Vagina (tissue), 2 donors: ENCODE data around the gene ATG16L1. TPM values are rescaled to one million over a fixed set of nuclear protein-coding genes. Genes with fewer than 3 reads are reported as not detected.

Experiments
- DNase-seq, 2 donors: peaks; one replicate each; pipeline ENCODE4 v3.0.0-alpha.2; 2017; ENCODE audit errors: extremely low spot score in 2 of 2
- H3K27ac ChIP-seq: fragments of 200-600 bp; sonication (generic); one replicate; pipeline ENCODE4 v1.5.1; 2019
- H3K27me3 ChIP-seq: fragments of 200-600 bp; sonication (generic); one replicate; pipeline ENCODE4 v1.5.1; 2019
- H3K36me3 ChIP-seq, 2 donors: fragments of 200-600 bp; sonication (generic); one replicate each; pipeline ENCODE4 v1.5.1; 2017 to 2019
- H3K4me1 ChIP-seq: fragments of 200-600 bp; sonication (generic); one replicate; pipeline ENCODE4 v1.5.1; 2019
- H3K4me3 ChIP-seq, 2 donors: fragments of 200-600 bp; sonication (generic); 1 replicate in 1 of 2; 2 replicates in 1 of 2; pipeline ENCODE4 v1.5.1; 2016 to 2019
- H3K9me3 ChIP-seq: fragments of 200-600 bp; sonication (generic); one replicate; pipeline ENCODE4 v1.5.1; 2019
- CTCF ChIP-seq, 3 experiments: fragments of 450-650 bp in 2 of 3; fragments of 200-600 bp in 1 of 3; sonication (generic) in 1 of 3; IDR thresholded peaks; one replicate each; pipeline ENCODE4 v1.5.1; 2017 to 2019; ENCODE audit warnings: antibody characterized with exemption in 3 of 3, mild to moderate bottlenecking in 2 of 3, moderate library complexity in 2 of 3
- POLR2A ChIP-seq, 2 donors: fragments of 450-650 bp; IDR thresholded peaks; one replicate each; pipeline ENCODE4 v1.6.1; 2017; ENCODE audit warnings: antibody characterized with exemption in 2 of 2, mild to moderate bottlenecking in 2 of 2, moderate library complexity in 2 of 2
- POLR2AphosphoS5 ChIP-seq, 2 donors: sonication (generic); formaldehyde crosslinking; IDR thresholded peaks; one replicate each; pipeline ENCODE4 v1.9.0; 2017; ENCODE audit warnings: antibody characterized with exemption in 2 of 2, mild to moderate bottlenecking in 2 of 2, low read depth in 1 of 2; ENCODE audit not compliant: insufficient read depth in 1 of 2
- intact Hi-C: fragments of 100-400 bp; cut with DNase I; formaldehyde crosslinking; loops from one replicate; pipeline ENCODE4 v1.15.1; 2023
- total RNA-seq: library from RNA; depleted of rRNA; stranded (reverse); fragments of >200 nt; gene quantifications from one replicate; pipeline ENCODE4 v1.2.3, GENCODE V29; 2016

ATG16L1 gene
- total RNA-seq, 1 donor from 2014 or later: 29.2 TPM

GRCh38 chr2:233208382-233209116, 42.9 kb upstream of the ATG16L1 start:
- no peaks in the 10 kb centered on the region for H3K36me3 ChIP-seq
- no peaks in the 10 kb centered on the region for H3K9me3 ChIP-seq
- H3K4me1 ChIP-seq: peaks cover 24% of the 10 kb centered on the region
- H3K4me3 ChIP-seq: no peak overlapping the region
- intact Hi-C loops: no loop called here
- no peak for TF ChIP-seq POLR2A (IDR thresholded peaks at IDR 0.05)
- TF ChIP-seq CTCF (IDR thresholded peaks at IDR 0.05): no peak
- no peak for TF ChIP-seq POLR2AphosphoS5 (IDR thresholded peaks at IDR 0.05; ENCODE audit: insufficient read depth in 1 of 2, low read depth in 1 of 2)
- DNase-seq: no peak
- no peaks in the 10 kb centered on the region for H3K27me3 ChIP-seq
- H3K27ac ChIP-seq: no peak overlapping the region

- H3K27me3 ChIP-seq: no peaks in the 10 kb centered on the region
- H3K9me3 ChIP-seq: no peaks in the 10 kb centered on the region
- peaks cover 24% of the 10 kb centered on the region for H3K4me1 ChIP-seq
- no peaks in the 10 kb centered on the region for H3K36me3 ChIP-seq
- H3K4me3 ChIP-seq: no peak overlapping the region
- no peak overlapping the region for H3K27ac ChIP-seq
- no peak for DNase-seq
- intact Hi-C loops: no loop called here
- TF ChIP-seq POLR2AphosphoS5 (IDR thresholded peaks at IDR 0.05; ENCODE audit: insufficient read depth in 1 of 2, low read depth in 1 of 2) (no peak), CTCF (IDR thresholded peaks at IDR 0.05) (no peak), POLR2A (IDR thresholded peaks at IDR 0.05) (no peak)
These were observed 42.3 kb upstream of the ATG16L1 start for GRCh38 chr2:233209117-233209532.

GRCh38 chr2:233209533-233210171, 41.8 kb upstream of the ATG16L1 start:
- DNase-seq: no peak
- TF ChIP-seq CTCF (IDR thresholded peaks at IDR 0.05) (no peak), POLR2A (IDR thresholded peaks at IDR 0.05) (no peak), POLR2AphosphoS5 (IDR thresholded peaks at IDR 0.05; ENCODE audit: insufficient read depth in 1 of 2, low read depth in 1 of 2) (no peak)
- H3K36me3 ChIP-seq: no peaks in the 10 kb centered on the region
- H3K9me3 ChIP-seq: no peaks in the 10 kb centered on the region
- intact Hi-C loops: no loop called here
- no peak overlapping the region for H3K27ac ChIP-seq
- peaks cover 24% of the 10 kb centered on the region for H3K4me1 ChIP-seq
- no peak overlapping the region for H3K4me3 ChIP-seq
- H3K27me3 ChIP-seq: no peaks in the 10 kb centered on the region

GRCh38 chr2:233210281-233210680, 41.2 kb upstream of the ATG16L1 start:
- no peaks in the 10 kb centered on the region for H3K36me3 ChIP-seq
- H3K27me3 ChIP-seq: no peaks in the 10 kb centered on the region
- intact Hi-C loops: no loop called here
- no peak overlapping the region for H3K4me3 ChIP-seq
- no peak for DNase-seq
- TF ChIP-seq POLR2AphosphoS5 (IDR thresholded peaks at IDR 0.05; ENCODE audit: insufficient read depth in 1 of 2, low read depth in 1 of 2) (no peak), POLR2A (IDR thresholded peaks at IDR 0.05) (no peak), CTCF (IDR thresholded peaks at IDR 0.05) (no peak)
- H3K4me1 ChIP-seq: peaks cover 24% of the 10 kb centered on the region
- H3K9me3 ChIP-seq: no peaks in the 10 kb centered on the region
- no peak overlapping the region for H3K27ac ChIP-seq
